Measurements from ENCODE around the gene PER1. TPM values are rescaled to one million over a fixed set of nuclear protein-coding genes. Genes with fewer than 3 reads are reported as not detected.
A peak's percentile ranks its signal among the peaks of the same experiment; 100 is the strongest.

The PER1 gene
- total RNA-seq, 4 donors from 2014 or later: 33.6 to 95.0 (median 56.3) TPM

GRCh38 chr17:8123695-8124349 is 28.4 kb downstream of the PER1 start, which contains the start of gene HES7:
Gene HES7, minus strand, starts transcription at chr17:8124106. Its CDS starts 22 bp downstream, at chr17:8124084.
- DNase-seq: no peak
- Histone ChIP-seq H3K36me3 (no peaks in the 10 kb centered on the region), H3K4me3 (peak within 1 kb of the TSS; percentile 30 to 74 (median 62)), H3K27me3 (peaks cover 0 to 67% (median 2%) of the 10 kb centered on the region in 4 donors), H3K4me1 (peaks cover 52 to 81% (median 62%) of the 10 kb centered on the region in 3 donors), H3K9me3 (no peaks in the 10 kb centered on the region), H3K27ac (peak within 1 kb of the TSS in 2 of 4 donors; percentile 43 to 44)
- TF ChIP-seq, protein P1, sequence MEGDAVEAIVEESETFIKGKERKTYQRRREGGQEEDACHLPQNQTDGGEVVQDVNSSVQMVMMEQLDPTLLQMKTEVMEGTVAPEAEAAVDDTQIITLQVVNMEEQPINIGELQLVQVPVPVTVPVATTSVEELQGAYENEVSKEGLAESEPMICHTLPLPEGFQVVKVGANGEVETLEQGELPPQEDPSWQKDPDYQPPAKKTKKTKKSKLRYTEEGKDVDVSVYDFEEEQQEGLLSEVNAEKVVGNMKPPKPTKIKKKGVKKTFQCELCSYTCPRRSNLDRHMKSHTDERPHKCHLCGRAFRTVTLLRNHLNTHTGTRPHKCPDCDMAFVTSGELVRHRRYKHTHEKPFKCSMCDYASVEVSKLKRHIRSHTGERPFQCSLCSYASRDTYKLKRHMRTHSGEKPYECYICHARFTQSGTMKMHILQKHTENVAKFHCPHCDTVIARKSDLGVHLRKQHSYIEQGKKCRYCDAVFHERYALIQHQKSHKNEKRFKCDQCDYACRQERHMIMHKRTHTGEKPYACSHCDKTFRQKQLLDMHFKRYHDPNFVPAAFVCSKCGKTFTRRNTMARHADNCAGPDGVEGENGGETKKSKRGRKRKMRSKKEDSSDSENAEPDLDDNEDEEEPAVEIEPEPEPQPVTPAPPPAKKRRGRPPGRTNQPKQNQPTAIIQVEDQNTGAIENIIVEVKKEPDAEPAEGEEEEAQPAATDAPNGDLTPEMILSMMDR (IDR thresholded peaks at IDR 0.05): no peak
- no peak for TF ChIP-seq POLR2A (IDR thresholded peaks at IDR 0.05)
- WGBS, 2 donors: 1 to 2% methylated on average over 14 to 24 of the region's 29 CpGs
- intact Hi-C loops (cut with DNase I): no loop called here

GRCh38 chr17:8122924-8123694 is 29.1 kb downstream of the PER1 start:
- no peak for DNase-seq
- no peaks in the 10 kb centered on the region for H3K36me3 ChIP-seq
- peaks cover 0 to 61% (median 2%) of the 10 kb centered on the region in 4 donors for H3K27me3 ChIP-seq
- intact Hi-C loops (cut with DNase I): no loop called here
- H3K9me3 ChIP-seq: no peaks in the 10 kb centered on the region
- peak overlapping the region; percentile 30 to 74 (median 62) for H3K4me3 ChIP-seq
- WGBS, 2 donors: 1% methylated on average over 41 to 47 of the region's 55 CpGs
- H3K4me1 ChIP-seq: peaks cover 57 to 89% (median 69%) of the 10 kb centered on the region in 3 donors
- TF ChIP-seq POLR2A (IDR thresholded peaks at IDR 0.05): no peak
- TF ChIP-seq, protein P1 (IDR thresholded peaks at IDR 0.05): no peak
- H3K27ac ChIP-seq: peak overlapping the region in 2 of 4 donors; percentile 43 to 44

GRCh38 chr17:8122422-8122923 is 29.7 kb downstream of the PER1 start:
- Histone ChIP-seq H3K4me3 (peak overlapping the region; percentile 30 to 74 (median 62)), H3K9me3 (no peaks in the 10 kb centered on the region), H3K36me3 (no peaks in the 10 kb centered on the region), H3K27ac (peak overlapping the region in 3 of 4 donors; percentile 28 to 44 (median 43)), H3K27me3 (peaks cover 0 to 61% (median 2%) of the 10 kb centered on the region in 4 donors), H3K4me1 (peaks cover 63 to 93% (median 76%) of the 10 kb centered on the region in 3 donors)
- DNase-seq: no peak
- 1% methylated on average over 24 to 25 of the region's 29 CpGs for WGBS, 2 donors
- TF ChIP-seq, protein P1 (IDR thresholded peaks at IDR 0.05): no peak
- TF ChIP-seq POLR2A (IDR thresholded peaks at IDR 0.05): no peak
- intact Hi-C loops (cut with DNase I): no loop called here

- intact Hi-C loops (cut with DNase I): no loop called here
- Histone ChIP-seq H3K36me3 (no peaks in the 10 kb centered on the region), H3K4me3 (peak overlapping the region; percentile 30 to 74 (median 62)), H3K9me3 (no peaks in the 10 kb centered on the region), H3K4me1 (peaks cover 66 to 93% (median 77%) of the 10 kb centered on the region in 3 donors), H3K27ac (peak overlapping the region in 3 of 4 donors; percentile 13 to 31 (median 28)), H3K27me3 (peaks cover 0 to 64% (median 2%) of the 10 kb centered on the region in 4 donors)
- DNase-seq: no peak
- TF ChIP-seq, protein P1 (IDR thresholded peaks at IDR 0.05): peak in 4 of 6 experiments; percentile 19 to 48 (median 32)
- TF ChIP-seq POLR2A (IDR thresholded peaks at IDR 0.05): no peak
- 0% methylated on average over 11 to 25 of the region's 76 CpGs for WGBS, 2 donors
Observed at GRCh38 chr17:8121681-8122421, 30.4 kb downstream of the PER1 start.
